OCI-LY7 (cell line): Measurements from ENCODE around the gene DEPP1. TPM values are rescaled to one million over a fixed set of nuclear protein-coding genes. Genes with fewer than 3 reads are reported as not detected.

Source experiments
- BruUV-seq: library from RNA; stranded (reverse); fragments of 400-500 nt; replicated peaks from 2 replicates; lab custom pipeline; 2021; lab: Mats Ljungman, UMichigan
- CTCF ChIA-PET: fragments of 300-600 bp; sonication (Branson Sonifier 250); formaldehyde crosslinking; loops from one replicate; lab custom pipeline; 2022; ENCODE audit warnings: antibody characterized with exemption; ENCODE audit not compliant: unreplicated experiment; lab: Charles Lee
- POLR2A ChIA-PET: fragments of 300-600 bp; sonication (Branson Sonifier 250); formaldehyde crosslinking; loops from one replicate; lab custom pipeline; 2022; ENCODE audit warnings: antibody characterized with exemption; lab: Charles Lee
- DNase-seq: peaks from one replicate; pipeline ENCODE4 v3.0.0-alpha.2; 2015; ENCODE audit warnings: low spot score
- H2AFZ ChIP-seq: fragments of 200-600 bp; sonication (generic), shearing (Covaris generic); 2 replicates; pipeline ENCODE4 v1.6.1; 2014; ENCODE audit warnings: mild to moderate bottlenecking, antibody characterized with exemption, low read length, moderate library complexity
- H3K27ac ChIP-seq: fragments of 200-600 bp; sonication (generic); 2 replicates; pipeline ENCODE4 v1.5.1; 2014; ENCODE audit warnings: mixed run types, low read depth, mild to moderate bottlenecking, moderate library complexity, low read length, inconsistent platforms; ENCODE audit not compliant: poor library complexity, severe bottlenecking
- H3K36me3 ChIP-seq: fragments of 200-600 bp; sonication (generic); 2 replicates; pipeline ENCODE4 v1.6.1; 2014; ENCODE audit warnings: mild to moderate bottlenecking, antibody characterized with exemption, low read length, moderate library complexity, mixed read lengths; ENCODE audit not compliant: insufficient read depth
- H3K4me1 ChIP-seq: fragments of 200-600 bp; sonication (generic); 2 replicates; pipeline ENCODE4 v1.5.1; 2014; ENCODE audit warnings: mild to moderate bottlenecking, low read length; ENCODE audit not compliant: insufficient read depth, poor library complexity, severe bottlenecking
- H3K4me2 ChIP-seq: fragments of 200-600 bp; sonication (generic); 2 replicates; pipeline ENCODE4 v1.6.1; 2014; ENCODE audit warnings: mild to moderate bottlenecking, low read length
- H3K4me3 ChIP-seq: fragments of 200-600 bp; sonication (generic); 2 replicates; pipeline ENCODE4 v1.5.1; 2014; ENCODE audit warnings: mild to moderate bottlenecking, low read depth, low read length; ENCODE audit not compliant: poor library complexity, severe bottlenecking
- H3K79me2 ChIP-seq: fragments of 200-600 bp; sonication (generic); 2 replicates; pipeline ENCODE4 v1.6.1; 2016; ENCODE audit warnings: low read depth, mild to moderate bottlenecking, low read length, moderate library complexity, mixed read lengths; ENCODE audit not compliant: insufficient read depth
- H3K9me2 ChIP-seq: fragments of 200-600 bp; sonication (generic); 2 replicates; pipeline ENCODE4 v1.6.1; 2016; ENCODE audit warnings: mild to moderate bottlenecking, low read length, mixed read lengths; ENCODE audit not compliant: insufficient read depth
- H3K9me3 ChIP-seq: fragments of 200-600 bp; sonication (generic); 2 replicates; pipeline ENCODE4 v1.6.1; 2014; ENCODE audit warnings: mild to moderate bottlenecking, mixed run types, low read length, mixed read lengths
- H4K20me1 ChIP-seq: fragments of 200-600 bp; sonication (generic); 2 replicates; pipeline ENCODE4 v1.6.1; 2014; ENCODE audit warnings: mild to moderate bottlenecking, antibody characterized with exemption, low read length, moderate library complexity, mixed read lengths; ENCODE audit not compliant: insufficient read depth
- CTCF ChIP-seq: fragments of 200-600 bp; sonication (generic); conservative IDR thresholded peaks from 2 replicates; pipeline ENCODE4 v1.5.1; 2014; ENCODE audit warnings: mild to moderate bottlenecking, antibody characterized with exemption, low read length, moderate library complexity, mixed read lengths
- EZH2phosphoT487 ChIP-seq: fragments of 200-600 bp; sonication (generic); IDR thresholded peaks from 2 replicates; pipeline ENCODE4 v1.6.1; 2018; ENCODE audit warnings: low read depth, borderline replicate concordance, mild to moderate bottlenecking, mixed run types, antibody characterized with exemption, low read length, moderate library complexity, mixed read lengths
- intact Hi-C: fragments of 100-400 bp; cut with micrococcal nuclease; formaldehyde crosslinking; loops from one replicate; pipeline ENCODE4 v1.10.0; 2022; ENCODE audit not compliant: unreplicated experiment
- total RNA-seq, 2 experiments: library from RNA; depleted of rRNA in 1 of 2; stranded (reverse); fragments of >200 nt in 1 of 2; shearing (Covaris generic) in 1 of 2; gene quantifications; 2 replicates each; pipeline ENCODE4 v1.2.3, GENCODE V29; 2014 to 2022

DEPP1 gene
- total RNA-seq, 2 experiments from 2014 or later, result 0.09 TPM; not detected in 1

- H3K4me2 ChIP-seq, result no peak overlapping the region
- peaks cover 36% of the 10 kb centered on the region for H3K4me1 ChIP-seq
- TF ChIP-seq CTCF, result no peak
- TF ChIP-seq EZH2phosphoT487, result no peak
- no peaks in the 10 kb centered on the region for H4K20me1 ChIP-seq
- H3K79me2 ChIP-seq, result no peaks in the 10 kb centered on the region
- no peaks in the 10 kb centered on the region for H3K9me2 ChIP-seq
- no peaks in the 10 kb centered on the region for H3K36me3 ChIP-seq
- CTCF ChIA-PET, result no interaction called here
- POLR2A ChIA-PET, result interaction anchor here (1.9 kb wide), 1 partner anchor 8 kb away, joined by 9 read pairs; no protein-coding TSS in a partner anchor
- intact Hi-C loops, result no loop called here
- no peaks in the 10 kb centered on the region for H3K9me3 ChIP-seq
- no peak overlapping the region for H3K27ac ChIP-seq
- no peak overlapping the region for H2AFZ ChIP-seq
- DNase-seq, result no peak
- H3K4me3 ChIP-seq, result no peak overlapping the region
- BruUV-seq, result no TSS peak
These were observed 6.5 kb downstream of the DEPP1 start for GRCh38 chr10:44971935-44972757.

GRCh38 chr10:44971434-44971833, 7.2 kb downstream of the DEPP1 start:
- Histone ChIP-seq H2AFZ (no peak overlapping the region), H3K4me3 (no peak overlapping the region), H3K4me2 (no peak overlapping the region), H3K79me2 (no peaks in the 10 kb centered on the region), H3K9me3 (no peaks in the 10 kb centered on the region), H3K9me2 (no peaks in the 10 kb centered on the region), H3K27ac (no peak overlapping the region), H3K4me1 (peaks cover 43% of the 10 kb centered on the region), H4K20me1 (no peaks in the 10 kb centered on the region), H3K36me3 (no peaks in the 10 kb centered on the region)
- DNase-seq, result no peak
- intact Hi-C loops, result no loop called here
- TF ChIP-seq CTCF, result no peak
- TF ChIP-seq EZH2phosphoT487, result no peak
- ChIA-PET CTCF (no interaction called here), POLR2A (no interaction called here)
- BruUV-seq, result no TSS peak

- Histone ChIP-seq H3K4me1 (peaks cover 48% of the 10 kb centered on the region), H3K36me3 (no peaks in the 10 kb centered on the region), H3K9me3 (no peaks in the 10 kb centered on the region), H3K4me3 (no peak overlapping the region), H2AFZ (no peak overlapping the region), H3K9me2 (no peaks in the 10 kb centered on the region), H3K27ac (no peak overlapping the region), H3K4me2 (no peak overlapping the region), H4K20me1 (no peaks in the 10 kb centered on the region), H3K79me2 (no peaks in the 10 kb centered on the region)
- intact Hi-C loops, result no loop called here
- POLR2A ChIA-PET, result no interaction called here
- DNase-seq, result no peak
- TF ChIP-seq EZH2phosphoT487 (no peak), CTCF (no peak)
- CTCF ChIA-PET, result no interaction called here
- BruUV-seq, result no TSS peak
These were observed 7.7 kb downstream of the DEPP1 start for GRCh38 chr10:44970812-44971395.
